HepG2 (cell line): ENCODE measurements around the gene CEP89.

Experiments
- HNRNPH1 ChIP-seq: fragments of 200-400 bp; formaldehyde crosslinking; optimal IDR thresholded peaks from 2 replicates; pipeline ENCODE3; 2017; ENCODE audit warnings: mild to moderate bottlenecking, low read depth, low read length
- MED1 ChIP-seq: sonication (generic); formaldehyde crosslinking; IDR thresholded peaks from 2 replicates; pipeline ENCODE4 v1.4.0; 2020; ENCODE audit warnings: missing genetic modification reagents
- MIER3 ChIP-seq: IDR thresholded peaks from 2 replicates; pipeline ENCODE4 v1.6.1; 2016; ENCODE audit warnings: missing compliant biosample characterization, borderline replicate concordance
- MTF1 ChIP-seq: sonication (generic); formaldehyde crosslinking; IDR thresholded peaks from 2 replicates; pipeline ENCODE4 v1.5.0; 2020; ENCODE audit warnings: missing genetic modification reagents
- MYC ChIP-seq: sonication (generic); formaldehyde crosslinking; IDR thresholded peaks from 2 replicates; pipeline ENCODE4 v1.9.0; 2021; ENCODE audit warnings: missing genetic modification reagents, borderline replicate concordance
- NFIB ChIP-seq: sonication (generic); formaldehyde crosslinking; IDR thresholded peaks from 2 replicates; pipeline ENCODE4 v1.9.0; 2021; ENCODE audit warnings: missing genetic modification reagents, mild to moderate bottlenecking, borderline replicate concordance
- POLR2AphosphoS5 ChIP-seq: IDR thresholded peaks from 2 replicates; pipeline ENCODE4 v1.6.1; 2012; ENCODE audit warnings: low read depth, low read length
- RCOR2 ChIP-seq: IDR thresholded peaks from 2 replicates; pipeline ENCODE4 v1.6.1; 2016; ENCODE audit warnings: missing biosample characterization, missing genetic modification reagents
- RXRA ChIP-seq: sonication (generic); formaldehyde crosslinking; IDR thresholded peaks from 2 replicates; pipeline ENCODE4 v1.5.1; 2020; ENCODE audit warnings: missing genetic modification reagents
- ZNF3 ChIP-seq: IDR thresholded peaks from 2 replicates; pipeline ENCODE4 v1.7.0; 2017; ENCODE audit warnings: inconsistent platforms
- ZNF354B ChIP-seq: sonication (generic); formaldehyde crosslinking; IDR thresholded peaks from 2 replicates; pipeline ENCODE4 v1.8.0; 2022; ENCODE audit warnings: mild to moderate bottlenecking, missing genetic modification reagents
- ZNF569 ChIP-seq: sonication (generic); formaldehyde crosslinking; IDR thresholded peaks from 2 replicates; pipeline ENCODE4 v1.5.0; 2020; ENCODE audit warnings: mild to moderate bottlenecking, missing genetic modification reagents, moderate library complexity, borderline replicate concordance
- TF ChIP-seq, protein P1 (sequence below): sonication (generic); formaldehyde crosslinking; IDR thresholded peaks from 2 replicates; pipeline ENCODE4 v1.5.0; 2020; ENCODE audit warnings: mild to moderate bottlenecking, missing genetic modification reagents, moderate library complexity
- TF ChIP-seq, protein P2 (sequence below): sonication (generic); formaldehyde crosslinking; IDR thresholded peaks from 2 replicates; pipeline ENCODE4 v1.4.0; 2020; ENCODE audit warnings: missing genetic modification reagents, borderline replicate concordance

DNA sequence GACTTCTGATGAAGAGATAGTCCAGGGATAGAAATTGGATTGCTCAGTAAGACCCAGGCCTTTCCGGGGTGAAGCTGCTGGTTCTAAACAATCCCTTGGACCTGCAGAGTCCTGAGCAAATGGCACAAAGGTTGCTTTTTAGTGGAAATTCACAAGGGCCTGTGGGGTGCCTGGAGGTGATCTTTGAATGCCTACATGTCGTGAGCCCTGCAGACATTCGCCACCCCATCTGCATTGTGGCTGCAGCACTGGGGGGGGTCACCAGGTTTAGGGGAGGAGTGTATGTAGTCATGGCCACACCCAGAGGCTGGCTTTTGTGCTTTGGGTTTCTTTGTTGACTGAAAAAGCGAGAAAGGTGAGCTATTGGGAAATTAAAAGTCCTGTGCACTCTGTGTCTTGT is 143.6 kb downstream of the CEP89 start:
- TF ChIP-seq, protein P1, sequence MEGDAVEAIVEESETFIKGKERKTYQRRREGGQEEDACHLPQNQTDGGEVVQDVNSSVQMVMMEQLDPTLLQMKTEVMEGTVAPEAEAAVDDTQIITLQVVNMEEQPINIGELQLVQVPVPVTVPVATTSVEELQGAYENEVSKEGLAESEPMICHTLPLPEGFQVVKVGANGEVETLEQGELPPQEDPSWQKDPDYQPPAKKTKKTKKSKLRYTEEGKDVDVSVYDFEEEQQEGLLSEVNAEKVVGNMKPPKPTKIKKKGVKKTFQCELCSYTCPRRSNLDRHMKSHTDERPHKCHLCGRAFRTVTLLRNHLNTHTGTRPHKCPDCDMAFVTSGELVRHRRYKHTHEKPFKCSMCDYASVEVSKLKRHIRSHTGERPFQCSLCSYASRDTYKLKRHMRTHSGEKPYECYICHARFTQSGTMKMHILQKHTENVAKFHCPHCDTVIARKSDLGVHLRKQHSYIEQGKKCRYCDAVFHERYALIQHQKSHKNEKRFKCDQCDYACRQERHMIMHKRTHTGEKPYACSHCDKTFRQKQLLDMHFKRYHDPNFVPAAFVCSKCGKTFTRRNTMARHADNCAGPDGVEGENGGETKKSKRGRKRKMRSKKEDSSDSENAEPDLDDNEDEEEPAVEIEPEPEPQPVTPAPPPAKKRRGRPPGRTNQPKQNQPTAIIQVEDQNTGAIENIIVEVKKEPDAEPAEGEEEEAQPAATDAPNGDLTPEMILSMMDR = no peak
- TF ChIP-seq MYC (CRISPR knock-in tag) (no peak), MED1 (CRISPR knock-in tag) (no peak), RXRA (CRISPR knock-in tag) (no peak), RCOR2 (CRISPR knock-in tag) (no peak), ZNF354B (CRISPR knock-in tag) (no peak), ZNF569 (CRISPR knock-in tag) (no peak), MTF1 (CRISPR knock-in tag) (no peak), ZNF3 (no peak), HNRNPH1 (no peak), MIER3 (no peak), NFIB (no peak), POLR2AphosphoS5 (no peak)
- TF ChIP-seq, protein P2, sequence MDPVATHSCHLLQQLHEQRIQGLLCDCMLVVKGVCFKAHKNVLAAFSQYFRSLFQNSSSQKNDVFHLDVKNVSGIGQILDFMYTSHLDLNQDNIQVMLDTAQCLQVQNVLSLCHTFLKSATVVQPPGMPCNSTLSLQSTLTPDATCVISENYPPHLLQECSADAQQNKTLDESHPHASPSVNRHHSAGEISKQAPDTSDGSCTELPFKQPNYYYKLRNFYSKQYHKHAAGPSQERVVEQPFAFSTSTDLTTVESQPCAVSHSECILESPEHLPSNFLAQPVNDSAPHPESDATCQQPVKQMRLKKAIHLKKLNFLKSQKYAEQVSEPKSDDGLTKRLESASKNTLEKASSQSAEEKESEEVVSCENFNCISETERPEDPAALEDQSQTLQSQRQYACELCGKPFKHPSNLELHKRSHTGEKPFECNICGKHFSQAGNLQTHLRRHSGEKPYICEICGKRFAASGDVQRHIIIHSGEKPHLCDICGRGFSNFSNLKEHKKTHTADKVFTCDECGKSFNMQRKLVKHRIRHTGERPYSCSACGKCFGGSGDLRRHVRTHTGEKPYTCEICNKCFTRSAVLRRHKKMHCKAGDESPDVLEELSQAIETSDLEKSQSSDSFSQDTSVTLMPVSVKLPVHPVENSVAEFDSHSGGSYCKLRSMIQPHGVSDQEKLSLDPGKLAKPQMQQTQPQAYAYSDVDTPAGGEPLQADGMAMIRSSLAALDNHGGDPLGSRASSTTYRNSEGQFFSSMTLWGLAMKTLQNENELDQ (CRISPR knock-in tag) = no peak
